GM21526 (cell line): ENCODE results near the gene PRKG1.
"Not testable (repeated sequence)": the region's sequence is repeated elsewhere in the genome, so short reads cannot be mapped to it uniquely, and the experiment has no call there.

ENCODE experiments used
- ATAC-seq: cut with Tn5 transposase; IDR thresholded peaks from one replicate; pipeline ENCODE4 v1.9.1; 2021; ENCODE audit warnings: moderate library complexity; ENCODE audit not compliant: unreplicated experiment, low FRiP score

Gene PRKG1

GRCh38 chr10:52115823-52116222 is 1041.5 kb downstream of the PRKG1 start:
- no peak for ATAC-seq

- ATAC-seq, result no peak
Observed at GRCh38 chr10:52119507-52119906, 1045.2 kb downstream of the PRKG1 start.

- ATAC-seq, result no peak
Observed at GRCh38 chr10:52121688-52122087, 1047.4 kb downstream of the PRKG1 start.

GRCh38 chr10:52128056-52128683 is 1053.9 kb downstream of the PRKG1 start:
- ATAC-seq, result no peak

- ATAC-seq, result no peak
Observed at GRCh38 chr10:52129410-52130178, 1055.3 kb downstream of the PRKG1 start.

- ATAC-seq, result no peak
Observed at GRCh38 chr10:52135101-52135500, 1060.8 kb downstream of the PRKG1 start.

- no peak for ATAC-seq
Observed at GRCh38 chr10:52136921-52137320, 1062.6 kb downstream of the PRKG1 start.

- no peak for ATAC-seq
Observed at GRCh38 chr10:52143338-52143737, 1069.1 kb downstream of the PRKG1 start.

GRCh38 chr10:52145636-52146035 is 1071.3 kb downstream of the PRKG1 start:
- ATAC-seq, result no peak

- ATAC-seq, result no peak
Observed at GRCh38 chr10:52146766-52147165, 1072.5 kb downstream of the PRKG1 start.

- no peak for ATAC-seq
Observed at GRCh38 chr10:52170776-52171175, 1096.5 kb downstream of the PRKG1 start.

- ATAC-seq, result no peak
Observed at GRCh38 chr10:52172581-52172980, 1098.3 kb downstream of the PRKG1 start.

- ATAC-seq, result no peak
Observed at GRCh38 chr10:52185256-52185655, 1111.0 kb downstream of the PRKG1 start.

- ATAC-seq, result no peak
Observed at GRCh38 chr10:52187521-52188258, 1113.4 kb downstream of the PRKG1 start.

GRCh38 chr10:52191049-52191448 is 1116.8 kb downstream of the PRKG1 start:
- ATAC-seq, result no peak

GRCh38 chr10:52194191-52194590 is 1119.9 kb downstream of the PRKG1 start:
- no peak for ATAC-seq

GRCh38 chr10:52194716-52195115 is 1120.4 kb downstream of the PRKG1 start:
- ATAC-seq, result no peak

- no peak for ATAC-seq
Observed at GRCh38 chr10:52197098-52197497, 1122.8 kb downstream of the PRKG1 start.

- no peak for ATAC-seq
Observed at GRCh38 chr10:52198540-52198939, 1124.3 kb downstream of the PRKG1 start.

GRCh38 chr10:52204906-52205305 is 1130.6 kb downstream of the PRKG1 start:
- ATAC-seq, result not testable (repeated sequence)

- no peak for ATAC-seq
Observed at GRCh38 chr10:52208365-52208764, 1134.1 kb downstream of the PRKG1 start.
